Measurements from ENCODE around the gene SCN2B.
"Not testable (repeated sequence)": the region's sequence is repeated elsewhere in the genome, so short reads cannot be mapped to it uniquely, and the experiment has no call there.

DNA sequence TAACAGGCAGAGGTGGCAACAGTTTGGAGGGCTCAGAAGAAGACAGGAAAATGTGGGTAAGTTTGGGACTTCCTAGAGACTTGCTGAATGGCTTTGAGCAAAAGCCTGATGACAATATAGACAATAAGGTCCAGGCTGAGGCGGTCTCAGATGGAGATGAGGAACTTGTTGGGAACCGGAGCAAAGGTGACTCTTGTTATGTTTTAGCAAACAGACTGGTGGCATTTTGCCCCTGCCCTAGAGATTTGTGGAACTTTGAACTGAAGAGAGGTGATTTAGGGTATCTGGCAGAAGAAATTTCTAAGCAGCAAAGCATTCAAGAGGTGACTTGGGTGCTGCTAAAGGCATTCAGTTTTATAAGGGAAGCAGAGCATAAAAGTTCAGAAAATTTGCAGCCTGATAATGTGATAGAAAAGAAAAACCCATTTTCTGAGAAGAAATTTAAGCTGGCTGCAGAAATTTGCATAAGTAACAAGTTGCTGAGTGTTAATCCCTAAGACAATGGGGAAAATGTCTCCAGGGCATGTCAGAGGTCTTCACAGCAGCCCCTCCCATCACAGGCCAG is 14.6 kb upstream of the SCN2B start:
- not testable (repeated sequence) for TF ChIP-seq POLR2A (IDR thresholded peaks at IDR 0.05)
- TF ChIP-seq, protein P1, sequence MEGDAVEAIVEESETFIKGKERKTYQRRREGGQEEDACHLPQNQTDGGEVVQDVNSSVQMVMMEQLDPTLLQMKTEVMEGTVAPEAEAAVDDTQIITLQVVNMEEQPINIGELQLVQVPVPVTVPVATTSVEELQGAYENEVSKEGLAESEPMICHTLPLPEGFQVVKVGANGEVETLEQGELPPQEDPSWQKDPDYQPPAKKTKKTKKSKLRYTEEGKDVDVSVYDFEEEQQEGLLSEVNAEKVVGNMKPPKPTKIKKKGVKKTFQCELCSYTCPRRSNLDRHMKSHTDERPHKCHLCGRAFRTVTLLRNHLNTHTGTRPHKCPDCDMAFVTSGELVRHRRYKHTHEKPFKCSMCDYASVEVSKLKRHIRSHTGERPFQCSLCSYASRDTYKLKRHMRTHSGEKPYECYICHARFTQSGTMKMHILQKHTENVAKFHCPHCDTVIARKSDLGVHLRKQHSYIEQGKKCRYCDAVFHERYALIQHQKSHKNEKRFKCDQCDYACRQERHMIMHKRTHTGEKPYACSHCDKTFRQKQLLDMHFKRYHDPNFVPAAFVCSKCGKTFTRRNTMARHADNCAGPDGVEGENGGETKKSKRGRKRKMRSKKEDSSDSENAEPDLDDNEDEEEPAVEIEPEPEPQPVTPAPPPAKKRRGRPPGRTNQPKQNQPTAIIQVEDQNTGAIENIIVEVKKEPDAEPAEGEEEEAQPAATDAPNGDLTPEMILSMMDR (IDR thresholded peaks at IDR 0.05): not testable (repeated sequence)

Measured in uterus (tissue), 2 donors.